HuH-7.5 (cell line): ENCODE measurements around the gene PIK3IP1.
A peak's percentile ranks its signal among the peaks of the same experiment; 100 is the strongest.

Source experiments
- DNase-seq: peaks from one replicate; pipeline ENCODE4 v3.0.0; 2011; ENCODE audit warnings: low spot score

Gene PIK3IP1

DNA sequence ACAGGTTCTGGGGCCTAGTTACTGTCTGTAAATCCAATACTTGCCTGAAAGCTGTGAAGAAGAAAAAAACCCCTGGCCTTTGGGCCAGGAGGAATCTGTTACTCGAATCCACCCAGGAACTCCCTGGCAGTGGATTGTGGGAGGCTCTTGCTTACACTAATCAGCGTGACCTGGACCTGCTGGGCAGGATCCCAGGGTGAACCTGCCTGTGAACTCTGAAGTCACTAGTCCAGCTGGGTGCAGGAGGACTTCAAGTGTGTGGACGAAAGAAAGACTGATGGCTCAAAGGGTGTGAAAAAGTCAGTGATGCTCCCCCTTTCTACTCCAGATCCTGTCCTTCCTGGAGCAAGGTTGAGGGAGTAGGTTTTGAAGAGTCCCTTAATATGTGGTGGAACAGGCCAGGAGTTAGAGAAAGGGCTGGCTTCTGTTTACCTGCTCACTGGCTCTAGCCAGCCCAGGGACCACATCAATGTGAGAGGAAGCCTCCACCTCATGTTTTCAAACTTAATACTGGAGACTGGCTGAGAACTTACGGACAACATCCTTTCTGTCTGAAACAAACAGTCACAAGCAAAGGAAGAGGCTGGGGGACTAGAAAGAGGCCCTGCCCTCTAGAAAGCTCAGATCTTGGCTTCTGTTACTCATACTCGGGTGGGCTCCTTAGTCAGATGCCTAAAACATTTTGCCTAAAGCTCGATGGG, 13.5 kb downstream of the PIK3IP1 start:
- no peak for DNase-seq

DNA sequence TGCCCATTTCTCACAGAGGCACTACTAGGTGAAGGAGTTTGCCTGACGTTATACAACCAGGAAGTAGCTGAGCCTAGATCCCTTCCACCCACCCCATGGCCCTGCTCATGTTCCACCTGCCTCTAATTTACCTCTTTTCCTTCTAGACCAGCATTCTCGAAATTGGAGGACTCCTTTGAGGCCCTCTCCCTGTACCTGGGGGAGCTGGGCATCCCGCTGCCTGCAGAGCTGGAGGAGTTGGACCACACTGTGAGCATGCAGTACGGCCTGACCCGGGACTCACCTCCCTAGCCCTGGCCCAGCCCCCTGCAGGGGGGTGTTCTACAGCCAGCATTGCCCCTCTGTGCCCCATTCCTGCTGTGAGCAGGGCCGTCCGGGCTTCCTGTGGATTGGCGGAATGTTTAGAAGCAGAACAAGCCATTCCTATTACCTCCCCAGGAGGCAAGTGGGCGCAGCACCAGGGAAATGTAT, 14.1 kb downstream of the PIK3IP1 start:
- DNase-seq = no peak

DNA sequence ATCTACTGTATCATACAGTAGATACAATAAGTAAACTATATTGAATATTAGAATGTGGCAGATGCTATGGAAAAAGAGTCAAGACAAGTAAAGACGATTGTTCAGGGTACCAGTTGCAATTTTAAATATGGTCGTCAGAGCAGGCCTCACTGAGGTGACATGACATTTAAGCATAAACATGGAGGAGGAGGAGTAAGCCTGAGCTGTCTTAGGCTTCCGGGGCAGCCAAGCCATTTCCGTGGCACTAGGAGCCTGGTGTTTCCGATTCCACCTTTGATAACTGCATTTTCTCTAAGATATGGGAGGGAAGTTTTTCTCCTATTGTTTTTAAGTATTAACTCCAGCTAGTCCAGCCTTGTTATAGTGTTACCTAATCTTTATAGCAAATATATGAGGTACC, 14.5 kb downstream of the PIK3IP1 start:
- DNase-seq = no peak

DNA sequence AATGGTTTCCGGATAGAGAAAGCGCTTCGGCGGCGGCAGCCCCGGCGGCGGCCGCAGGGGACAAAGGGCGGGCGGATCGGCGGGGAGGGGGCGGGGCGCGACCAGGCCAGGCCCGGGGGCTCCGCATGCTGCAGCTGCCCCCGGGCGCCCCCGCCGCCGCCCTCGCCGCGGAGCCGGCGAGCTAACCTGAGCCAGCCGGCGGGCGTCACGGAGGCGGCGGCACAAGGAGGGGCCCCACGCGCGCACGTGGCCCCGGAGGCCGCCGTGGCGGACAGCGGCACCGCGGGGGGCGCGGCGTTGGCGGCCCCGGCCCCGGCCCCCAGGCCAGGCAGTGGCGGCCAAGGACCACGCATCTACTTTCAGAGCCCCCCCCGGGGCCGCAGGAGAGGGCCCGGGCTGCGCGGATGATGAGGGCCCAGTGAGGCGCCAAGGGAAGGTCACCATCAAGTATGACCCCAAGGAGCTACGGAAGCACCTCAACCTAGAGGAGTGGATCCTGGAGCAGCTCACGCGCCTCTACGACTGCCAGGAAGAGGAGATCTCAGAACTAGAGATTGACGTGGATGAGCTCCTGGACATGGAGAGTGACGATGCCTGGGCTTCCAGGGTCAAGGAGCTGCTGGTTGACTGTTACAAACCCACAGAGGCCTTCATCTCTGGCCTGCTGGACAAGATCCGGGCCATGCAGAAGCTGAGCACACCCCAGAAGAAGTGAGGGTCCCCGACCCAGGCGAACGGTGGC, 15.7 kb downstream of the PIK3IP1 start:
- no peak for DNase-seq

DNA sequence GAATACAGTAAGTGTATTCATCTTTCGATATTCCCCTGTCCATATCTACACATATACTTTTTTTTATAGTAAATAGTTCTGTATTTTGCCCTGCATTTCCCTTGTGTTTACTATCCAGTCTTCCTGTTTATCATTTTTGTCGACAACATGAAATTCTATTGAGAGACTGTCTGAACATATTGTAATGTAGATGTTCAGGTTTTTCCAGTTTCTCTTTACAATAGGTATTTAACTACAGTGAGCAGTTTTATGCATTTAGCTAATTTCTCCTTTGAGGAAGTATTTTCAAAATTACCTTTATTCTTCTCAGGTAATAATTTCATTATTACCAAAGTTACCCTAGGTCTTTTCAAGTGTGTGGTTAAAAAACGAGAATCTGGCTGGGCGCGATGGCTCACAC, 16.7 kb downstream of the PIK3IP1 start:
- DNase-seq = no peak

DNA sequence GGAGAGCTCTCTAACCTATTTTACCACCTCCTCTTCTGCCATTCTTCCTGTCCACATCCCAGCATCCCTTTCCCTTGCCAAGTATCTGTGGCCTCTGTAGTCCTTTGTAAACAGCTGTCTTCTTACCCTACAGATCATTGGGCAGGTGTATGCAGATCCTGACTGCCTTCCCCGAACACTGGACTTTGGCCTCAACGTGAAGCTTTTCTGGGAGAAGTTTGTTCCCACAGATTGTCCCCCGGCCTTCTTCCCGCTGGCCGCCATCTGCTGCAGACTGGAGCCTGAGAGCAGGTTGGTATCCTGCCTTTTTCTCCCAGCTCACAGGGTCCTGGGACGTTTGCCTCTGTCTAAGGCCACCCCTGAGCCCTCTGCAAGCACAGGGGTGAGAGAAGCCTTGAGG, 17.3 kb downstream of the PIK3IP1 start:
- no peak for DNase-seq

DNA sequence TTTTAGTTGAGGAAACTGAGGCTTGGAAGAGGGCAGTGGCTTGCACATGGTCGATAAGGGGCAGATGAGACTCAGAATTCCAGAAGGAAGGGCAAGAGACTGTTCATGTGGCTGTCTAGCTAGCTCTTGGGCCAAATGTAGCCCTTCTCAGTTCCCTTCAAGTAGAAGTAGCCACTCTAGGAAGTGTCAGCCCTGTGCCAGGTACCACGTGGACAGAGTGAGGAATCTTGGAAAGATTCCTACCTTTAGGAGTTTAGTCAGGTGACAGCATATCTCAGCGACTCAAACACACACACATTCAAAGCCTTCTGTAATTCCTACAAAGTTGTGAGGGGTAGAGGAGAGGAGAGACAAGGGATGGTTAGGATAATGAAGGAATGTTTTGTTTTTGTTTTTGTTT, 18.3 kb downstream of the PIK3IP1 start:
- DNase-seq = no peak

DNA sequence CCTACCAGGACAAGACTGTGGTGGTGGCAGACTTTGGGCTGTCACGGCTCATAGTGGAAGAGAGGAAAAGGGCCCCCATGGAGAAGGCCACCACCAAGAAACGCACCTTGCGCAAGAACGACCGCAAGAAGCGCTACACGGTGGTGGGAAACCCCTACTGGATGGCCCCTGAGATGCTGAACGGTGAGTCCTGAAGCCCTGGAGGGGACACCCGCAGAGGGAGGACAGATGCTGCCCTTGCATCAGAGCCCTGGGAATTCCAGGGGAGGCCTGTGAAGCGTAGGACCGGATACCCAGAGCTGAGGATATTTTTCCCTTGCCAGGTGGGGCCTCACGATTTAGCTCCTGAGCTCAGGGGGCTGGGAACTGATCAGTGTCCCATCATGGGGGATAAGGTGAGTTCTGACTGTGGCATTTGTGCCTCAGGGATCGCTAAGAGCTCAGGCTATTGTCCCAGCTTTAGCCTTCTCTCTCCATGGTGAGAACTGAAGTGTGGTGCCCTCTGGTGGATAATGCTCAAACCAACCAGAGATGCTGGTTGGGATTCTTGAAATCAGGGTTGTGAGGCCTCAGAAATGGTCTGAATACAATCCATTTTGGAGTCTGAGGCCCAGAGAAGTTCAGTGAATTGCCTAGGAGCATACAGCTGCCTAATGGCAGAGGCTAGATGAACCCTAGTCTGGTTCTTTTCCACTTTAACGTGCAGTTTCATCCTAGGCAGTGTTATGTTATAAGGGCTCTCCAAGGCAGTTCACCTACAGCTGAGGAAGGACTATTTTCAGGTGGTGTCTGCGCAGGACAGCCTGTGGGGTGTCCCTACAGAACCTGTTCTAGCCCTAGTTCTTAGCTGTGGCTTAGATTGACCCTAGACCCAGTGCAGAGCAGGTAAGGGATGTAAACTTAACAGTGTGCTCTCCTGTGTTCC, 19.5 kb downstream of the PIK3IP1 start:
- peak; percentile 69 for DNase-seq

DNA sequence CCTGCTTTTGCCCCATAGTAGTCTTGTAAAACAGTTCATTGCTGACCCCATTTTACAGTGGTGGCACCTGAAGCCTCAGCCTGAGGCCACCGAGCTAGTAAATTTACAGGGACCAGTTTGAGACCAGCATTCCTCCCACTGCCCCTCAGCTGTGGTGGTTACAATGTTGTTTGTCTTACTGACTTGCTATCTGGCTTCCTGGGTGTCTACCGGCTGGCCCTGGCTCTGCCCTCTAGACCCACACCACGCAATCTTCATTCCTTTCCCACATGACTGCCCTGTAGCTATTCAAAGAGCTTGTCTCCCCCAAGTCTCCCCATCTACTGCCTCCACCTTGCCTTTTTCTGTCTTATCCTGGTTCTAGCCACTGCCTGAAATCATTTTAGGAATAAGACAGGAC, 20.8 kb downstream of the PIK3IP1 start:
- DNase-seq = no peak

DNA sequence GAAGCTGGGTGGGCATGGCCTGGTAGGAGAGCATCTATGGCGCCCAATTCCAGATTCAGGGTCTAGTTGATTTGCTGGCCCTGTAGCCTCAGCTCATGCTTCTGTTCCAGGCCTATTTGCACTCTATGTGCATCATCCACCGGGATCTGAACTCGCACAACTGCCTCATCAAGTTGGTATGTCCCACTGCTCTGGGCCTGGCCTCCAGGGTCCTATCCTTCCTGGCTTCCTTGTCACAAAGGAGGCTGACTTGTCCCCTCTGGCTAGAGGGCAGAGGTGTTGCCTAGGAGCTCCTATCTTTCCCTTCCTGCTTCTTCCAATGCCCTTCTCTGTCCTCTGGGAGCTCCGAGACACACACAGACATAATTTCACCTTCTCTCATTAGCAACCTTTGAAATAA, 21.3 kb downstream of the PIK3IP1 start:
- DNase-seq = no peak

DNA sequence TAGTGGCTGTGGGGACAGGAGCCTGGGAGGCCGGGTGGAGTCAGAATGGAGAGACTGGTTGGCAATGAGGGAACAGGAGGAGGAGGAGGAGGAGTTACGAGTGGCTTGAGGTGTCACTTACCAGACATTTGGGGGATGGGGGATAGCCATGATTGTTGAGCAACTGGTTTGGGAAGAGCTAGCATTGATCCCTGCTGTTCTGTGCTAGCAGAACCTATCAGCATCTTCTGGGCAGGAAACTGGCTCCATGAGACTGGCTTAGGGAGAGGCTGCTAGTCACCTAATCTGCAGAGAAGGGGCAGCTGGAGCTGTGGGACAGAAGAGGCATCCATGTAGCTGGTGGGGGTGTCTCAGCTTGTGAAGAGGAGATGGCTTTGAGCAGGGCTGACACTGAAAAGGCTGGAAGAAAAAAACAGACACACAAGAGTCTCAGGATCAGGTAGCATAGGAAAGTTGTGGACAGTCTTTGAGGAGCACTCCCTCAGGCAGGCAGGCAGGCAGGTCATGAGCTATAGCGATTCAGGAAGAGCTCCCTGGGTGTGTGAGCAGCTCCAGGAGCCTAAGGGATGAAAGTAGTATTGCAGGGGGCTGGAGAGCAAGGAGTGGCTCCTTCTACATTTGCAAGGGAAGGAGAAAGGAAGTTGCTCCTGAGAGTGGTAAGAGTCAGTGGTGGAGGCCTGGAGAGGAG, 22.3 kb downstream of the PIK3IP1 start:
- no peak for DNase-seq

DNA sequence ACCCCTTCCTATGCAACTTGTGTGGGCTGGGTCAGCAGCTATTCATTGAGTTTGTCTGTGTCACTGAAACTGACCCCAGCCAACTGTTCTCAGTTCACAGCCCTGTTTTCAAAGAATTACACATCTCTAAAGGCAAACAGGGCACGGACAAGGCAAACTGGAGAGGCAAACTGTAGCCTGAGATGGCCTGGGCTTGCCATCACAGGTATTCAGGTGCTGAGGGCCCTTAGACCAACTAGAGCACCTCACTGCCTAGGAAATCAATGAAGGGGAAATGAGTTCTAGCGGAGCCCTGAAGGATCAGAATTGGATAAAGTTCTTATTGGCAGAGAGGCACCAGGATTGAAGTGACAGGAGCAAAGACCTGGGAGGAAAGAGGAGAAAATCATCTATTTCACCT, 24.0 kb downstream of the PIK3IP1 start:
- DNase-seq = no peak

DNA sequence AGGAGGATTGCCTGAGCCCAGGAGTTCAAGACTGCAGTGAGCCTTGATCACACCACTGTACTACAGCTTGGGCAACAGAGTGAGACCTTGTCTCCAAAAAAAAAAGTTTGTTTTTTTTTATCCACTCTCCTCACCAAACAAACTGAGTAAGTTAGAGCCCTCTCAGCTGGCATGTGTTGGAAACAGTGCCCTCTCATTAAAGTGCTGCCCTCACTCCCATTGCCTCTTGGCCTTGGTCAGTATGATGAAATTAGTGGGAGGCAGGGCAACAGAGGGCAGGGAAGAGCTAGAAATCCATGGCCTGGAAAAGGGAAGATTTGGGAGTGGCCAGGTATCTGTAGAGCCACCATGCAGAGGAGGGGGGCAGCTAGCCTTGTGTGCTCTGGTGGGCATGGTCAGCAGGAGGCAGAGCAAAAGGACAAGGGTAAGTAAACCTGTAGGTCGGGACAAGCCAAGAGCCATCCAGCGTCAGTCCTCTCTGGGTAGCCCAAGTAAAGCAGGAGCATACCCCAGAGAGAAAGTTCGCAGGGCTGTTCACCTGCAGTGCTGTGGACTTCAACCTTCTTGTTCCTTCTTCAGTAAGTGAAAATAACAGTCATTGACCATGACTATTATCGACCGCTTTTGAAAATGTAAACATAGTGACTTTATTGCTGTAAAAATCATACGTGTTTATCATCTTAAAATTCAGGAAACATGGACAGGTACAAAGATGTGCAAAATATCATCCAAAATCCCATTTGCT, 28.2 kb downstream of the PIK3IP1 start:
- no peak for DNase-seq

DNA sequence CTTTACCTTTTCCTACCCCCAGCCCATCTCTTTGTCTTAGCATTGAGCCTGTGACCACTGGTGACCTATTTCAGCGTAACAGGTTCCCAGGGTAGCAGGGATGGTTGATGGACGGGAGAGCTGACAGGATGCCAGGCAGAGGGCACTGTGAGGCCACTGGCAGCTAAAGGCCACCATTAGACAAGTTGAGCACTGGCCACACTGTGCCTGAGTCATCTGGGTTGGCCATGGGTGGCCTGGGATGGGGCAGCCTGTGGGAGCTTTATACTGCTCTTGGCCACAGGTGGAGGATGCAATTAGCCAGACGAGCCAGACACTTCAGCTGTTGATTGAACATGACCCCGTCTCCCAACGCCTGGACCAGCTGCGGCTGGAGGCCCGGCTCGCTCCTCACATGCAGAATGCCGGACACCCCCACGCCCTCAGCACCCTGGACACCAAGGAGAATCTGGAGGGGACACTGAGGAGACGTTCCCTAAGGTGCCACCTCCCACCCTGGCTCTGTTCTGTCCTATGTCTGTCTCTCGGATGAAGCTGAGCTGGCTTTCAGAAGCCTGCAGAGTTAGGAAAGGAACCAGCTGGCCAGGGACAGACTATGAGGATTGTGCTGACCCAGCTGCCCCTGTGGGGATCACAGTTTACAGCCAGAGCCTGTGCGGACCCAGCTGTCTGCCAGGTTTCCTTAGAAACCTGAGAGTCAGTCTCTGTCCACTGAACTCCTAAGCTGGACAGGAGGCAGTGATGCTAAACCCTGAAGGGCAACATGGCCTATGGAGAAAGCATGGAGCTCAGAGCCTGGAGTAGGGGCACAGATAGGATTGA, 29.8 kb downstream of the PIK3IP1 start:
- no peak for DNase-seq

DNA sequence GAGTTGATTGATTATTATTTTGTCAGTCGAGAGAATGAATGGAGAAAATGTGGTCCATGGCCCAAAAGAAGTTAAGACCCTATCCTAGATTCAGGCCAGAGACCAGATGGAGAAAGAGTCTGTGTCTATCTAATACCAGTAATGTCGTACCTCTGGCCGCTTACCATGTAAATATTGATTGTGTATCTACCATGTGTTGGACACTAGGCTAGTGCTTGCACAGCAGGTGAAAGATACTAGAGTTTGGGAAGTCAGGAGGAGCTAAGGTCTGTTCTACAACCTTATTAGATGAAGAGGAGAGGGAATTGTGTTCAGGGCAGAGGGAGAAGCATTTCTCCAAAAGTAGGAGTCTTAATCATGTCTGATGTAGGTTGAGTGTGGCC, 31.8 kb downstream of the PIK3IP1 start:
- DNase-seq = no peak

DNA sequence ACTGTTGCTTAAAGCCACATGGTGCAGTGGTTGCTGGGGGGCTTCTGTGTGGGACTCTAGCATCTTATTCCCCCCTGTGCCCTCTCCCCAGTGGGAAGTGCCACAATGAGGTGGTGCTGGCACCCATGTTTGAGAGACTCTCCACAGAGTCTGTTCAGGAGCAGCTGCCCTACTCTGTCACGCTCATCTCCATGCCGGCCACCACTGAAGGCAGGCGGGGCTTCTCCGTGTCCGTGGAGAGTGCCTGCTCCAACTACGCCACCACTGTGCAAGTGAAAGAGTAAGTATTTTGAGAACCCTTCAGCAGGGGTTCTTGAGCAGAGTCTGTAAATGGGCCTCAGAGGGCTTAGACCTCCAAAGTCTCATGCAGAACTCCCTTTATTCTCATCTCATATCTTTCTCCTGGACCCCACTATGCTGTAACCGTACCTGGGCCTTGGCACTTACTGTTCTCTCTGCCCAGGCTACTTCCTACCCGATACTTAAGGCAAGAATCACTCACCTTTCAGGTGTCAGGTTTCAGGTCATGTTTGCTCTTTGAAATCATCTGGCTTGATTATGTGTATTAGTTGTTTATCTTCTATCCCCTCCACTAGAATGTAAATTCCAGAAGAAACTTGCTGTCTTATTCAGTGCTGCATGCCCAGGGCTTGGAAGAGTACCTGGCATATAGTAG, 32.4 kb downstream of the PIK3IP1 start:
- DNase-seq = no peak

DNA sequence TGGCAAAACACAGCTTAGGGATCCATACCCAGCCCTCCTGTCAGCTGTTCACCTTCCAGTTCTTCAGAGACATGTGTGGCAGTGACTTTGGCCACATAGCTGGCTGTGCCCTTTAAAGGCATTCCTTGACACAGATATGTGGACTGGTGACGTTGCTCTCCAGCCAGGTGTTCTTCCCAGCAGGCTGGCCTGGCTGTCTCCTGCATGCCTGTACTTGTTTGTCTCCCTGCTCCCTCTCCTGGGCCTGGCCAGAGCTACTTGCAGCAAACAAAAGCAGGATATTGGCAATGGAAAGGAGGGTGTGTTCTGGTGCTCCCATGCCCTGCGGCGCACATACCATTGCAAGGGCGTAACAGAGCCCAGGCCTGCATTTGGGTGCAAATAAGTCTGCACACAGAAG, 38.3 kb downstream of the PIK3IP1 start:
- no peak for DNase-seq

DNA sequence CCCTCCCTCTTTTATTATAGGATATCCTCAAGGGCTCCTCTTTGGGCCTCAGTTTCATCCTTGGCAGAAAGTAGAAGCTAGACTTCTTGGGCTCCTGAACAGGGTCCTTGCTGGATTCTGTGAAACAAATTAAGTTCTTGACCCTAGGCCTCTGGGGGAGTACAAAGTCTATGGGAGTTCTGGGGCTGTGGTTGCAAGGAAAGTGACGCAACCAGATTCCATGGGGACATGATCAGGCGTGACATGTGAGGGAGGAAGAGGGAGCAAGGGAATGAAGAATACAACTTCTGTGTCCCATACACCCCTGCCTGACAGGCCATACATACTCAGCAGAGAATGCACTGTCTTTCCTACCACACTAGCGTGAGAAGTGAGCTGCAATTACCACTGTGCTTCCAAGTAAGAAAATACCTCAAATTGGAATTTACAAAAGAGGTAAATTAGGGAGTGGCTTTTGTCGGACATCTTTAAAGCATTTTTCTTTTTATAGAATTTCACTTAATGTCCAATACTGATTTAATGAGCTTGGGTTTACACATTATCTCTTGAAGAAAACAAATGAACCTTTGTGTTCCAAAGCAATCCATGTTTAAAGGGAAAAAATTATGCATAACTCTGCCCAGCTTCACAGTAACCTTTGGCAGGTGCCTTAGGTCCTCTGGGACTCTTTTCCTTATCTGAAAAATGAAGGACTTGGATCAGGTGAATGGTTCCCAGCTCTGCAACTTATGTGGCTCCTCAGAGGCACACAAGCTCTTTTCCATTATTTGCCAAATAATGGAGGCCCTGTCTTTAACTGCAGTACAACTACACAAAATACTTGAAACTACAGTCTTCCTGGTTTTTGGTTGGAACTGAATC, 41.3 kb downstream of the PIK3IP1 start:
- DNase-seq = peak; percentile 68
